Iris pigment epithelial cell (primary cell): Measurements from ENCODE around the gene SLC9A8.
"Not testable (repeated sequence)": the region's sequence is repeated elsewhere in the genome, so short reads cannot be mapped to it uniquely, and the experiment has no call there.

Source experiments
- DNase-seq: peaks from one replicate; pipeline ENCODE4 v3.0.0-alpha.2; 2011; ENCODE audit warnings: low read depth

The SLC9A8 gene

DNA sequence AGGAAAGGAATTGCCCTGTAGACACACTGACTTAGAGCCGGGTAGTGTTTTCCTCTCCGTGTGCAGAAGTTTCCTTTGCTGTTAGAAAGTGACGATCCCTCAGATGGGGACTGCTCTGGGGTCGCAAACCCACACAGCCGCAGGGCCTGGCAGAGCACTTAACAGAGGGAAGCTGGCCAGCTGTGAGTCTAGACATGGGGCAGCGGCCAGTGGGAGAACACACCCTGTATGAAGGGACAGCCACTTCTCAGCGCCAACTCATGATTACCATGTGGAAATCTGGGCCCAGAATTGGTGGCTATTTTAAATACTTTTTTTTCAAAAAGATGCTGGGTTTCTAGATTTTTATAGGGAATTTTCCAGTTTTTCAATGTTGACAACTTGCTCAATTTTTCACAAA is 39.4 kb downstream of the SLC9A8 start:
- DNase-seq = no peak

DNA sequence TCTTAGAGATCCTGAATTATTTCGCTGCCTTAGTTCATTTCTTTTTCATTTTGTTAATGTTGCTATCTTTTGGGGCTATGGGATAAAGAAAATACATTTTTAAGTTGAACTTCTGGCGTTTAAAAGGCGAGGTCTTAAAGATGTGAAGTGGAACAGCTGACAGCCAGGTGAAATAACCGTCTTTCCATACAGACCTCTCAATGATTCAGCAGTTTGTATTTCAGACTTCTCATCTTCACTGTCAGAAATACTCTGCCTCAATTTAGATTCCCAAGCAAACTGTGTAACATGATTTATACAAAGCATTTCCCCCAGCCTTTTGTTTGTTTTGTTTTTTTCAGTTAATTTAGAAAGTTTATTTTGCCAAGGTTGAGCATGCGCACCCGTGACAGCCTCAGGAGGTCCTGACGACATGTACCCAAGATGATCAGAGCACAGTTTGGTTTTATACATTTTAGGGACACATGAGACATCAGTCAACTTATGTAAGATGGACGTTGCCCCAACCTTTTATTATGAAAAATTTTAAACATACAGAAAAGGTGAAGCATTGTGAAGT is 40.0 kb downstream of the SLC9A8 start:
- peak; percentile 46 for DNase-seq

DNA sequence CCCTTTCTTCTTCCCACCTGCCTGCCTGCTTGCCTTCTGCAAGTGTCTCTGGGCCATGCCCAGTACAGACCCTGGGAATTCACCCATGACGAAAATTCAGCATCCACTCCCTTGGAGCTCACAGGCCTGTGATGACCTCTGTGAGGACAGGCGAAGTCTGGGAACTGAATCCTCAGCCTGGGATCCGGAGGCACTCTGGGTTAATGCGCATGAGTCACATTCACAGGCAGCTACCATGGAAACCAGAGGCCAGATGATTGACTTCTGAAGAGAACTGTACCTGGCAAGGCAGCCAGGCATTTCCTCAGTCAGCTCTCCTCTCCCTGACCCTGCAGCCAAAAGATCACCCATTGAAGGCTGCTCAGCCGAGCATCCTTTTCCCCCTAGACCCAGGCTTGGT is 41.0 kb downstream of the SLC9A8 start:
- peak; percentile 97 for DNase-seq

DNA sequence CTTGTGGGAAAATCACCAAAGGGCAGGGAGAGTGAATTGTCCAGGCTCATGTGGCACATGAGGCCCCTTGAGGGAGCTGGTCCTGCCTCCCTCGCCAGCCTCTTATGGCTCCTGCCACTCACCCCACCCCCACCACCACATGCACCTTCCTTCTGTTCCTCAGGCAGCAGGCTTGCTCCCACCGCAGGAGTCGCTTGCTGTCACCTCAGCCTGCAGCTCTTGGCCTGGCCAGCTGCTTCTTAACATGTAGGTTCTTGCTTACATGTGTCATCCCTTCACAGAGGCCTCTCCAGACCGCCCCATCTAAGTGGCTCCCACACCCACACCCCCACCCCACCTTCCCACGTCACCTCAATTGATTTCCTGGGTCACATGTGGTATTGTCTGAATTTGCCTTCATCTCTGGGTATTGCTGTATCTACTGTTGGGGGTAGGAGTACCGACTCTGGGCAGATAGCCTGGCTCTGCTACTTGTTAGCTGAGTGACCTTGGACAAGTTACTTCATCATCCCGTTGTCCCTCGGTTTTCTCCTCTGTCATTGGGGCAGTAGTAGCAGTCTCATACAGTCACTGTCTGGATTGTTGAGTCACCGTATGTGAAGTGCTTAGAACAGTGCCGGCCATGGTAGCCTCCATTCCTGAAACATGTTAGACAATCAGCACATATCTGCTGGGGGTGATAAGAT is 41.7 kb downstream of the SLC9A8 start:
- no peak for DNase-seq

DNA sequence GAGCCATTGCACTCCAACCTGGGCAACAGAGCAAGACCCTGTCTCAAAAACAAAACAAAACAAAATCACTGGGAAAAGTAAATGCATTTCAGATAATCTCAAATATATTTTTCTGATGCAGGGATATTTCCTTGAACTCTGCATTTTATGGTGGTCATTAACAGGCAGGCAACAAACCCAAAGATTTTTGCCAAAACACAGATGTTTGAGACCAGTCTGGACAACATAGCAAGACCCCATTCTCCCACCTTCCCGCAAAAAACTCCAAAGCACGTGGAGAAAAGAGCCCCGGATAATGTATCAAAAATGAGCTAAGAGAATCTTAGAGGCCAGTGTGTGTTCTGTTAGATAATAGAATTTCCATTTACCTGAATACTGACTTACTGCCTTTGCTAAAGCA is 44.3 kb downstream of the SLC9A8 start:
- no peak for DNase-seq

DNA sequence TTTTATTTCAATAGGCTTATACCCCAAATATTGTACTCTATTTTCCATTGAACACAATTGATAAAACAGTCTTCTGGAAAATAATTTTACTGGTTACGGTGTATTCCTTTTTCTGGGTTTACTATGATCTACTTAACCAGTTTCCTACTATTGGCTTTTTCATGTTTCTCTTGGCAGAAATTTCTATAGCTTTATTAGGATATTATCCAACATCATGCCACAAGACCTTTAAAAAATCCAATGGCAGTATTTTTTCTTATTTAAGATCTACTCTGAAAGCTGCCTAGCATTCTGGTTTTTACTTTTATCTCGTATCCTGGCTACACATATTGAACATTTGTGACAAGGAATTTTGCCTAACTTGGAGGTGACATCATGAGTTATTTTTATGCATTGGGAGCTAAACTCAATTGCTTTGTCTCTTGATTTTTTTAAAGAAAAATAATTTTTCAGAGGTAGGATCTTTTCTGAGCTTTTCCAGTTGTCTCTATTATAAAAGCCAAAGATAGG is 45.5 kb downstream of the SLC9A8 start:
- peak; percentile 55 for DNase-seq

DNA sequence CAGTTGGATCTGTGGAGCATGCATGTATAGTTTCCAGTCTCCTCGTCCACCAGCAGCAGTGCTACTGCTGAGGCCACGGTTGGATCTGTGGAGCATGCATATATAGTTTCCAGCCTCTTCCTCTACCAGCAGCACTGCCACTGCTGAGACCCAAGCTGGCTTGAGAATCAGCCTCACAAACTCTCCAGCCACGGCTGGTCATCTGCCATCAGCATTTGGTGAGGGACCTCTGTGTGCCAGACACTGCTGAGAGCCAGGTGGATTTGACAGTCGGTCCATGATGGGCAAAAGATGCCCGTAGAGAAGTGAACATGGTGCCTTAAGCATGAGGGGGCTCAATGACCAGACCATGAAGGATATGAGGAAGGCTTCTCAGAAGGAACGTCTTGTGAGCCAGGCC is 46.4 kb downstream of the SLC9A8 start:
- no peak for DNase-seq

DNA sequence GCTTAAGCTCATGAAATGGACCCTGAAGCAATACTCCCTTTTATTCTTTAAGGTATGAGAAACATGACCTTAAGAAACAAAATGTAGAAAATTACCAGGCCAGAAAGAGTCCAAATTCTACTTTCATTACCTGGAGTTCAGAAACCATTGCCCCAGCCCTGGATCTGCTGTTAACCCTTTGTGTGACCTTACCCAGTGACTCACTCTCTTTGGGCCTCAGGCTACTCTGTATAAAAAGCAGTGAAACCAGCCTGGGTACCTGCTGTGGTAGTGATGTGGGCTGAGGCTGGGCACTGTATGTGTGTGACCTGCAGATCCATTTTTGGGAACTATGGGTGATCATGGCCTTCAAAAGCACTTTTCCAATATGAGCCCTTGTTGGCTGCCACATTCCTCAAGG is 47.2 kb downstream of the SLC9A8 start:
- DNase-seq = no peak

DNA sequence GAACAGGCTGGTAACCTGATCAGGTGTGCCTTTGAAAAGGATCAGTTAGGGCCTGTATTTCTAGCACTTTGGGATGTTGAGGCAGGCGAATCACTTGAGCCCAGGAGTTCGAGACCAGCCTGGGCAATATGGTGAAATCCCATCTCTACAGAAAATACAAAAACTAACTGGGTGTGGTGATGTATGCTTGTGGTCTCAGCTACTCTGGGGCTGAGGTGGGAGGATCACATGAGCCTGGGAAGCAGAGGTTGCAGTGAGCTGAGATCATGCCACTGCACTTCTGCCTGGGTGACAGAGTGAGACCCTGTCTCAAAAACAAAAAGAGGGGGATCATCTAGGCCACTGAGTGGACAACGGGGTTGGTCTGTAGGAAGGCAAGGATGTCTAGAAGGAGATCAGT is 48.6 kb downstream of the SLC9A8 start:
- DNase-seq = not testable (repeated sequence)

DNA sequence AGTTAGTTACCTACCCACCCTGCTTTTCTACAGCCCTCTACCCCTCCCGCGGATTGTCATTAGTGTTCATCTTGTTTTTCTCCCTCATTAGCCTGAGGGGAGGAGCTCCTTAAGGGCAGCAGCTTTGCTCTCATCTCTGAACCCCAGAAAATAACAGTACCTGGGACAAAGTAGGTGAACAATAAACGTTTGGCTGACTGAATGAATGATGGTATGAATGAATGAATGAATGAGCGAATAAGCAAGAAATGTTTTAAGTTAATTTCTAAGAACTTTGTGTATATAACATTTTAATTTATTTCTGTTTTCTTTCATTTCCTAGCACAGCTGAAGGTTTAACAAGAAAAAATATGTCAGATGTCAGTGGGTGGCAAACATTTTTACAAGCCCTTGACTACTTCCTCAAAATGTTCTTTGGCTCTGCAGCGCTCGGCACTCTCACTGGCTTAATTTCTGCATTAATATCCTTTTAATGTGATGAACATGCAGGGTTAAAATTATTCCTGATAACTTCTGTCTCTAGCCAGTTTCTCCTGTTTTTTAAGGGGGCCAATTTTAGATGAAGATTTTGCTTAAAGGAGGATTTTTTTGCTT is 50.1 kb downstream of the SLC9A8 start:
- no peak for DNase-seq

DNA sequence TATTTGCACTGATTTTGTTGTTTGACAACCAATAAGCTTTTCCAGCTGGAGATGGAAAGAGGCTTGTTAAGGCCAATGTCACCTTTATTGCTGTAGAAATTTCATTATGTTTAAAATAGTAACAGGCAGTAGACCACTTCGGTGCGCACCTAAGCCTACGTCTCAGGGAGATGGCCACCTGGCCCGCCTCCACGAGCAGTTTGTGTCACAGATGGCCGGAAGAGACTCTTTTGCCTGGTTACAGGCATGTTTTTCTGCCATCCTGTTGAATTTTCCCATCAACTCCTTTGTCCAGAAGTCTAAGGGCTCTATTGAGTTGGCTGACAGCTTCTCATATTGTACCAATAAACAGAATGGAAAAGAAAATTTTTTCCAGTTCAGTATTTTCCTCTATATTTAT is 51.0 kb downstream of the SLC9A8 start:
- DNase-seq = no peak

DNA sequence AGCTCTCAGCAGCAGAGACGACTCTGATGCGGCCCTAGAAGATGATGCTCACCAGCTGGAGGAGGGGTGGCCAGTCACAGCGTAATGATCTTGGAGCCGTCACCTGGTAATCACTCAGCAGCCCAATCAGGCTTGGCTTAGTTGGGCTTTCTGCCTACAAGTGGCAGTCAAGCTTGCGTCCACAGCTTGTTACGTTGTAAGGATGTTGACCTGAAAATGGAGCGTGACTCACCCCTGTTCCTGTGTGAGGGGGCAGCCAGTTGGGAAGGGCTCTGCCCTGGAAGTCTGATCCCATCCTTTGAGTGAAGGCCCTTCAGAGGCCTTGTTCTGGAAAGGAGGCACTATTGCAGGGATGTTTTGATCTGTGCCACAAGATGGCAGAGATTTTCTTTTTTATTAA is 52.9 kb downstream of the SLC9A8 start:
- peak; percentile 83 for DNase-seq

DNA sequence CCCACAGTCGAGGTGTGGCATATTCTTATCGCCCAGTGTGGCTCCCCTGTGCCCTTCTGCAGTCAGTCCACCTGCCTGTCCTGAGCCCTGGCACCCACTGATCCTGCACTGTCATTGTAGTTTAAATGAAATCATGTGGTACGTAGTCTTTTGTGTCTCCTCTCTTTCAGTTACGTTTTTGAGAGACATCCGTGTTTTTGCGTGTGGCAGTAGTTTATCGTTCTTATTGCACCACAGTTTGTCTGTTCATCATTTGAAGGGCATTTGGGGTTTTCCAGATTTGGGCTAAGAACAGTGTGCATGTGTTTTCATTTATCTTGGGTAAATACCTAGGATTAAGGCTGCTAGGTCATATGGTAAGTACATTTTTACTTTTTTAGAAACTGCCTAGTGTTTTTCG is 53.4 kb downstream of the SLC9A8 start:
- peak; percentile 97 for DNase-seq

DNA sequence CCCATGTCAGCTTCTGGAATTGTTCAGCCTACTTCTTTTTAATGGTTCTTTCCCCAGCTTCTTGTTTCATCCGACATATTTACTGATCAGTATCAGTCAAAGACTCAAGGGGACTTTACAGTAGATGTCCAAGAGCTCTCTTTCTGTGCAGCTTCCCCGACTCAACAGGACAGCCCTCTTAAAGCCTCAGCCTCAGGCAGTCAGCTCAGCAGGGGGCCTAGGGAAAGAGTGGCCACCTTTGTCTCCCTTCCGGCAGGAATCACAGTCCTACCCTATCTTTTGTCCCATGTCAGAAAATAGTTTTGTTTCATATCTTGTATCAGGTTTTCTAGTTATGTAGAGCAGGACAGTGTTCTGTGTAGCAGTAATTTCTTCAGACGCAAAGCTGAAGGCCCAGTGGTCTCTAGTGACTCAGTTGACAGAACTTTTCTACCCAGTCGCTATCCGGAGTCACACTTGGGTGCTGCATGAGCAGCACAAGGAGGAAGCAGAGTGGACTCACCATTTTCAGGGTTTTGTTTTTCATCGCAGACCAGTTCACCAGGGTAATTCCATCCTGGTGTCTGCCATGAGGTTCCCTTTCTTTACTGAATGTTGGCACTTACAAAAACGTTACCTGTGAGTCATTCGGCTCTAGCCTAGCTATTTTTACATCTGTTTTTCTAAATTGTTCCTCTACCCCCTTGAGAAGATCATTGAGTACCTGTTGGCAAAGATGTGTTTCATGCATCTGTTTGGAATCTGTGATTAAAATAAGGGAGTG is 55.0 kb downstream of the SLC9A8 start:
- DNase-seq = no peak

DNA sequence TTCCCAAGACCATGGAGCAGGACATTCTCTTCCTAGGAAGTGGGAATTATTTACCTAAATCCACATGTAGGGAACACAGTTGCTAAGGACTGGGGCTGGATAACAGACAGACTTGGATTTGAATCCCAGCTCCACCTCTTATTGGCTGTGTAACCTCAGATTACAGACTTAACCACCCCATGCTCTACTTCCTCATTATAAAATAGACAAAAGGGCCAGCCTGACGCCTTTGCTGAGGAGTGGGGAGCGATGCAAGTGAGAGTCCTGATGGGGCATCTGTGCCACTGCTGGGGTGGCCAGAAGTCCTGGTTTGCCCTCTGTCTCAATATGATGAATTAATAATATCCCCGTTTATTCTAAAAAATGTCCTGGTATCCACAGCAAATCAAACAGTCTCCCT is 55.9 kb downstream of the SLC9A8 start:
- no peak for DNase-seq

DNA sequence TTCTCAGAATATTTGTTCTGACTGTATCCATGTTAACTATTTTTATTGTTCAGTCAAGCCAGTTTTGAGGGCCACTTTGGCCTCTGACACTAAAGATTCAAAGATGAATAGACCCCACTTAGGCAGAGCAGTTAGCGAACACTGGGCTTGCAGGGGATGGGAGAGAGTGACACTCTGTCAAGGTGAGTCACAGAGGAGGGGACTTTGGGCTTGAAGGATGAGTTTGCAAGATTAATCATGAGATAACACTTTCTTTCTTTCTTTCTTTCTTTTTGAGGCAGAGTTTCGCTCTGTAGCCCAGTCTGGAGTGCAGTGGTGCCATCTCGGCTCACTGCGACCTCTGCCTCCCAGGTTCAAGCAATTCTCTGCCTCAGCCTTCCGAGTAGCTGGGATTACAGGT is 56.3 kb downstream of the SLC9A8 start:
- DNase-seq = no peak

DNA sequence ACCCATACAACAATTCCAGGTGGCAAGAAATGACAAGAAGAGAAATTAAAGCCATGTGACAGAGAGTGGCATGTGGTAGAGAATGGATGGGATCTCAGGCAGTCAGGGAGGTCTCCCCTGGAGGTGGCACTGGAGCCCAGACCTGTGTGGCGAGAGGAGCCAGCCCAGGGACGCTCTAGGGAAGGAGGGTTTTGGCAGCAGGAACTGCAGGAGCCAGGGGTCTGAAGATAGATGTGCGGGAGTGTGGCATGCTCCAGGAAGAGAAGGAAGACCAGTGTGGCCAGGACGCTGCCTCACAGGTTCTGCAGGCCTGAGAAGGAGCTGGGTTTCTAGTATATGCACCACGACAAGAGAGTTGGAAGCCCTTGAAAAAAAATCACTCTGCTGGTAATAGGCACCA is 57.6 kb downstream of the SLC9A8 start:
- DNase-seq = no peak

DNA sequence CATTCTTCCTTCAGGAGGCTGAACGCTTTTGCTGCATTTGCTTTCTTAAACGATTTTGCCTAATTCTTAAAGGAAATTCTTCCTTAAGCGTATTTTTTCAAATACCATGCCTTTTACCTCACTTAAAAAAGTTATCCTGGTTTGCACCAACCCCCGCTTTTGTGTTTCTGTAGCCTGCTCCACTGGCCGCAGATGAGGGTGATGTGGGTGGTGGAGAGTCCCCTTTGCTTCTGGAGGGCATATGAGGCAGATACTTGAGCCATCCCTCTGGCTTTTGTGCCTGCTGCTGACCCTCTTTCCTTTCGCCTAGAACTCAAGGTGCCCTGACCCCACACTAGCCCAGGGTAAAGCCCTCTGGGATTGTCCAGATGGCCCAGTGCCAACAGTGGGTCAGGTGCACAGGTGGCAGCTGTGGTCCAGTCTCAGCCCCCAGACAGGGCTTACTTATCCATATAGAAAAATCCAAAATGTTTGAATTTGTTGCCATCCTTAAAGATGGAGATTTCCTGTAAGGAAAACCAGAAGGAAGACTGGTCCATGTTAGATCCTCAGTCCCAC is 58.8 kb downstream of the SLC9A8 start:
- DNase-seq = no peak

DNA sequence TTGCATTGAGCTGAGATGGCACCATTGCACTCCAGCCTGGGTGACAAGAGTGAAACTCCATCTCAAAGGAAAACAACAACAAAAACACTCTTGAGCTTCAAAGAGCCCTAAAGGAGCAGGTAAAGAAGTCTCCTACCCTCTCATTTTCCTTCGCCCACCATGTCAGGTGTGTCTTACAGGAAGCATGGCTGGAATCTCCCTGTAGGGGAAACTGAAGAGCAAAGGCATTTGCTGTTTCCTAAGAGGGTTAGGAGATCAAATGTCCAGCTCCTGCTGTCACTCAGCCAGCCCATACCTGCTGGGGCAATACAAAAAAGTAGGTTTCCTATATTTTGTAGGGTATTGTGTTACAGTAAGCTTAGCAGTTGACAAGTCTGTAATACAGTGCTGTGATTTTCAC is 59.4 kb downstream of the SLC9A8 start:
- no peak for DNase-seq

DNA sequence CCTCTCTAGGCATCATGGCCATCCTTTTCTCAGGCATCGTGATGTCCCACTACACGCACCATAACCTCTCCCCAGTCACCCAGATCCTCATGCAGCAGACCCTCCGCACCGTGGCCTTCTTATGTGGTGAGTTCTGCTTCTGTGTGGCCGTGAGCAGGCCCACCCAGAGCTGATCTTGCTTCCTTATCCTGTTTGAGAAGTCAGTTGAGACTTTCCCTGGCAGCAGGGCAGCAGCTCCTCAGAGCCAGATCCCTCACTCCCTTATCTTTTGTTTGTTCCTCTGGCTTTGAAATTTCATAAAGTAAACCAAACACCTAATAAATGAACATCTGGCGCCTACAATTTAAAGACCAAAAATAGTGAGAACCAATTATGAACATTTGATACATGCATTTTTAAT is 62.1 kb downstream of the SLC9A8 start:
- DNase-seq = no peak

DNA sequence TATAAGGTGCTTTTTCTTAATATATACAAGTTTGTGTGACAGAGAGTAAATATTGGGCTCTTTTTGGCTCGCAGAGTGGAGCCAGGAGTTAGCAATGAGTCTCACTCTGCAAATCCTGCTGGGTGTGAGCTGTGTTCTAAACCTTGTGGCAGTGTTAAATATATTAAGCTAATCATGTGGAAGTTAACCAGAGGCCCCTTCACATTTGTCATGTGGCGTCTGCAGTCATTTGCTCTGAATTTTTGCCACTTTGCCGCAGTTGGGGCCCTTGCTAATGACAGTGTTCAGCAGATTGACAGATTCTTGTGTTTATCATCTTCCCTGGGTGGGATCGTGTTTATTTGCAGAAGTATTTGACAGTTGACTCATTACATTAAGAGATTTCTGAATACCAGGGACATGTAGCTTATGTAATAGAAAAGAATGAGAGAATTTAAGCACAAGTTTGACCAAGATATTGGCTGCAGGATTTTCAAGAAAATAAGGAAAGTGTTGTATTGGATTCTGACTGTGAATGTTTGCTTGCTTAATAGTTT is 64.8 kb downstream of the SLC9A8 start:
- peak; percentile 71 for DNase-seq

DNA sequence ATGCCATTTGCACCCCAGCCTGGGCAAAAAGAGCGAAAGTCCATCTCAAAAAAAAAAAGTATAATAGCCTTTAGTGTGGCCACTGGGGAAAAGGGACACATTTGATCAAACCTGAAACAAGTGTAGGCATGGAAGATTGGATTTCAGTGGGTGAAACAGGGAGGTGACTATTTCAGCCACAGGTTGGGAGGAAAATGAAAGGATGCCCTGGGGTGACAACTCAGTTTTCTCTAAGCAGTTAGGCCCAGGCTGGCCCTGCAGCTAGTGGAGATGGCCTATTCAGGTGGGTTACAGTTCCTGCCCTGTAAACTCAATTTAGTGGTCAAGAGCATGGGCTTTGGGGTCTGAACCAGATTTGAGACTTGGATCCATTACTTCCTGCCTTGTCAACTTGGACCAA is 66.3 kb downstream of the SLC9A8 start:
- DNase-seq = no peak
